Measurements from ENCODE around the gene EID3. TPM values are rescaled to one million over a fixed set of nuclear protein-coding genes. Genes with fewer than 3 reads are reported as not detected.

Gene EID3
- polyA plus RNA-seq, 3 donors = 0.64 to 1.0 (median 0.65) TPM

DNA sequence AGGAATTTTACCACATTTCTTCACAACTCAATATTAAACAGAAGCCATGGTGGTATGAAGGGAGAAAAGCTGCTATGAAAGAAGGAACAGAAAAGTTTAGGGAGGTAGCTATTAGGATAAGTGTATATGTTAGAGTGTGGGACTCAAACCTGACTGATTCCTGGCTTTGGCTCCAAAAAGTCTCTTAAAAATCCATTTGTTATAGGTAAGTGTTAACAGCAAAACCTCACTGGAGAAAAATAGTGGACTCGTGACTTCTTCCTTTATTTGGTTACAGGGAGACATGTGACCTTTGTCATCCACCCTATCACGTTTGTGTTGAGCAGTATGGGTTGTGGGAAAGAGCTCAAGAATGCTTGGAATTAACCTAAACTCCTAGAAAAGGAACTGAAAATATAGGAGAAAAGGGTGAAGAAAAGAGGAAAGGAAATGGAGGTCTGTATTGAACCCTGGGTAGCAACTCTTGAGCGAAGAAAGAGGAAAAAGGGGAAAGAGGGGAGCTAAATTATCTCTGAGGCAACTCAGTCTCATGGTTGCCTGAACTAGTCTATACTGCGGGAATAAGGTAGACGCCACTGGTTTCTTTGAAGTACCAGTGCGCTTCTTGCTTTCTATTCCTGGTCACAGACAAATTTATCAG is 3.6 kb upstream of the EID3 start:
- Mint-ChIP-seq H3K4me3 (no peak overlapping the region), H3K36me3 (peaks cover 21 to 57% of the 10 kb centered on the region in 2 donors), H3K4me1 (peaks cover 40% of the 10 kb centered on the region), H3K27me3 (ENCODE audit: low read depth in 3 of 3) (no peaks in the 10 kb centered on the region), H3K9me3 (peaks cover 0 to 2% (median 0%) of the 10 kb centered on the region in 7 donors), H3K27ac (peak overlapping the region; percentile 37 to 83 (median 60))
- no peak overlapping the region for H3K4me2 ChIP-seq (replicated peaks; ENCODE audit: extremely low read depth, low read length, poor library complexity, severe bottlenecking)
- peaks cover 98% of the 10 kb centered on the region for H4K20me1 ChIP-seq (ENCODE audit: insufficient read depth, low read length)
- no peaks in the 10 kb centered on the region for H3K27me3 ChIP-seq (ENCODE audit: control insufficient read depth in 2 of 2, insufficient read depth in 2 of 2, low read length in 2 of 2)
- no peak overlapping the region for H3K4me3 ChIP-seq (replicated peaks in 1 of 3; ENCODE audit: low read depth in 2 of 3, low read length in 3 of 3)
- H3K79me2 ChIP-seq (ENCODE audit: insufficient read depth, low read length) = peaks cover 96% of the 10 kb centered on the region
- H3K27ac ChIP-seq (ENCODE audit: low read depth in 1 of 2, low read length in 2 of 2) = peak overlapping the region in 1 of 2 donors; percentile 39
- intact Hi-C loops (cut with micrococcal nuclease) = loop anchor here (5.0 to 10.0 kb wide), 3 partner anchors 83 to 805 kb away; partner anchors contain the start of genes NFYB (in 1 of the 2), TXNRD1 (in 1 of the 2) and WASHC4 (in 1 of the 2)
- no peak overlapping the region for H2AFZ ChIP-seq (ENCODE audit: insufficient read depth, low read depth, low read length, poor library complexity, severe bottlenecking)
- no peak overlapping the region for H3K9ac ChIP-seq (ENCODE audit: insufficient read depth, low read length, poor library complexity, severe bottlenecking)
- H3K36me3 ChIP-seq (replicated peaks in 1 of 2; ENCODE audit: control insufficient read depth in 1 of 2, insufficient read depth in 2 of 2, low read length in 2 of 2) = peaks cover 11 to 38% of the 10 kb centered on the region in 2 donors
- peaks cover 19 to 32% of the 10 kb centered on the region in 2 donors for H3K4me1 ChIP-seq (ENCODE audit: control insufficient read depth in 1 of 2, insufficient read depth in 2 of 2, low read length in 2 of 2)
- peak in 1 of 3 donors; percentile 21 for DNase-seq
- 9% methylated on average over 1 of the region's 6 CpGs for WGBS (ENCODE audit: insufficient coverage)
- no peaks in the 10 kb centered on the region for H3K9me3 ChIP-seq (replicated peaks in 1 of 2; ENCODE audit: control insufficient read depth in 1 of 2, insufficient read depth in 1 of 2, low read length in 2 of 2)
- TF ChIP-seq, protein P1, sequence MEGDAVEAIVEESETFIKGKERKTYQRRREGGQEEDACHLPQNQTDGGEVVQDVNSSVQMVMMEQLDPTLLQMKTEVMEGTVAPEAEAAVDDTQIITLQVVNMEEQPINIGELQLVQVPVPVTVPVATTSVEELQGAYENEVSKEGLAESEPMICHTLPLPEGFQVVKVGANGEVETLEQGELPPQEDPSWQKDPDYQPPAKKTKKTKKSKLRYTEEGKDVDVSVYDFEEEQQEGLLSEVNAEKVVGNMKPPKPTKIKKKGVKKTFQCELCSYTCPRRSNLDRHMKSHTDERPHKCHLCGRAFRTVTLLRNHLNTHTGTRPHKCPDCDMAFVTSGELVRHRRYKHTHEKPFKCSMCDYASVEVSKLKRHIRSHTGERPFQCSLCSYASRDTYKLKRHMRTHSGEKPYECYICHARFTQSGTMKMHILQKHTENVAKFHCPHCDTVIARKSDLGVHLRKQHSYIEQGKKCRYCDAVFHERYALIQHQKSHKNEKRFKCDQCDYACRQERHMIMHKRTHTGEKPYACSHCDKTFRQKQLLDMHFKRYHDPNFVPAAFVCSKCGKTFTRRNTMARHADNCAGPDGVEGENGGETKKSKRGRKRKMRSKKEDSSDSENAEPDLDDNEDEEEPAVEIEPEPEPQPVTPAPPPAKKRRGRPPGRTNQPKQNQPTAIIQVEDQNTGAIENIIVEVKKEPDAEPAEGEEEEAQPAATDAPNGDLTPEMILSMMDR (IDR thresholded peaks at IDR 0.05) = no peak

DNA sequence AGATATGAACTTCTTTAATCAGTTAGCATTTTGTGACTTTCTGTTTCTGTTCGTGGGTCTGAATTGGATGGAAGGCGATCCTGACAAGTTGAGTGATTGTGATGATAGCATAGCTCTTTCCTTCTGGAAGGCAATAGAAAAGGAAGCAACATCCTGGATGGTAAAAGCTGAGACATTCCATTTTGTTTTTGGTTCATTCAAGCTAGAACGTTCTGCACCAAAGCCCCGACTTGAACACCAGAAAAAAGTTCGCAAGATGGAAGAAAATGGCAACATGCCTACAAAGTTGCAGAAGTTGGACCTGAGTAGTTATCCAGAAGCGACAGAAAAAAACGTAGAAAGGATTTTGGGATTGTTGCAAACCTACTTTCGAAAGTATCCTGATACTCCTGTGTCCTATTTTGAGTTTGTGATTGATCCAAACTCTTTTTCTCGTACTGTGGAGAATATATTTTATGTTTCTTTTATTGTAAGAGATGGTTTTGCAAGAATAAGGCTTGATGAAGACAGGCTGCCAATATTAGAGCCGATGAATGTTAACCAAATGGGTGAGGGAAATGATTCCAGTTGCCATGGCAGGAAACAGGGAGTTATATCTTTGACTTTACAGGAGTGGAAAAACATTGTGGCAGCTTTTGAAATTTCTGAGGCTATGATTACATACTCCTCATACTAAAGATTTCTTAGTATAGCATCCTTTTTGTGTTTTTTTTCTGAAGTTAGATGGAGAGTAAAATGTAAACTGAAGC is 896 bp downstream of the EID3 start:
- Mint-ChIP-seq H3K4me3 (peak overlapping the region; percentile 97 to 98), H3K36me3 (peaks cover 12 to 44% of the 10 kb centered on the region in 2 donors), H3K9me3 (peaks cover 0 to 2% (median 0%) of the 10 kb centered on the region in 7 donors), H3K27me3 (ENCODE audit: low read depth in 3 of 3) (no peaks in the 10 kb centered on the region), H3K4me1 (peaks cover 57% of the 10 kb centered on the region), H3K27ac (peak overlapping the region; percentile 77 to 95 (median 92))
- TF ChIP-seq, protein P1 (IDR thresholded peaks at IDR 0.05) = no peak
- Histone ChIP-seq H3K4me1 (ENCODE audit: control insufficient read depth in 1 of 2, insufficient read depth in 2 of 2, low read length in 2 of 2) (peaks cover 26 to 40% of the 10 kb centered on the region in 2 donors), H3K4me2 (replicated peaks; ENCODE audit: extremely low read depth, low read length, poor library complexity, severe bottlenecking) (peak overlapping the region; percentile 78), H3K9ac (ENCODE audit: insufficient read depth, low read length, poor library complexity, severe bottlenecking) (peak overlapping the region; percentile 57), H3K79me2 (ENCODE audit: insufficient read depth, low read length) (peaks cover 99% of the 10 kb centered on the region), H3K27me3 (ENCODE audit: control insufficient read depth in 2 of 2, insufficient read depth in 2 of 2, low read length in 2 of 2) (no peaks in the 10 kb centered on the region), H2AFZ (ENCODE audit: insufficient read depth, low read depth, low read length, poor library complexity, severe bottlenecking) (peak overlapping the region; percentile 76), H3K27ac (ENCODE audit: low read depth in 1 of 2, low read length in 2 of 2) (peak overlapping the region; percentile 59 to 70), H3K36me3 (replicated peaks in 1 of 2; ENCODE audit: control insufficient read depth in 1 of 2, insufficient read depth in 2 of 2, low read length in 2 of 2) (peaks cover 0 to under 1% of the 10 kb centered on the region in 2 donors), H3K9me3 (replicated peaks in 1 of 2; ENCODE audit: control insufficient read depth in 1 of 2, insufficient read depth in 1 of 2, low read length in 2 of 2) (no peaks in the 10 kb centered on the region), H3K4me3 (replicated peaks in 1 of 3; ENCODE audit: low read depth in 2 of 3, low read length in 3 of 3) (peak overlapping the region; percentile 44 to 77 (median 46)), H4K20me1 (ENCODE audit: insufficient read depth, low read length) (peaks cover 99% of the 10 kb centered on the region)
- DNase-seq = no peak
- intact Hi-C loops (cut with micrococcal nuclease) = loop anchor here in 1 of 2 donors (5.0 to 10.0 kb wide), 2 partner anchors 167 to 800 kb away; partner anchors contain the start of genes NFYB and WASHC4
- WGBS (ENCODE audit: insufficient coverage) = 96% methylated on average over 8 of the region's 10 CpGs
